OCI-LY7 (cell line): ENCODE measurements around the gene C19orf25.

Experiments used
- CTCF ChIP-seq: fragments of 200-600 bp; sonication (generic); conservative IDR thresholded peaks from 2 replicates; pipeline ENCODE4 v1.5.1; 2014; ENCODE audit warnings: mild to moderate bottlenecking, antibody characterized with exemption, low read length, moderate library complexity, mixed read lengths
- EZH2phosphoT487 ChIP-seq: fragments of 200-600 bp; sonication (generic); IDR thresholded peaks from 2 replicates; pipeline ENCODE4 v1.6.1; 2018; ENCODE audit warnings: low read depth, borderline replicate concordance, mild to moderate bottlenecking, mixed run types, antibody characterized with exemption, low read length, moderate library complexity, mixed read lengths

DNA sequence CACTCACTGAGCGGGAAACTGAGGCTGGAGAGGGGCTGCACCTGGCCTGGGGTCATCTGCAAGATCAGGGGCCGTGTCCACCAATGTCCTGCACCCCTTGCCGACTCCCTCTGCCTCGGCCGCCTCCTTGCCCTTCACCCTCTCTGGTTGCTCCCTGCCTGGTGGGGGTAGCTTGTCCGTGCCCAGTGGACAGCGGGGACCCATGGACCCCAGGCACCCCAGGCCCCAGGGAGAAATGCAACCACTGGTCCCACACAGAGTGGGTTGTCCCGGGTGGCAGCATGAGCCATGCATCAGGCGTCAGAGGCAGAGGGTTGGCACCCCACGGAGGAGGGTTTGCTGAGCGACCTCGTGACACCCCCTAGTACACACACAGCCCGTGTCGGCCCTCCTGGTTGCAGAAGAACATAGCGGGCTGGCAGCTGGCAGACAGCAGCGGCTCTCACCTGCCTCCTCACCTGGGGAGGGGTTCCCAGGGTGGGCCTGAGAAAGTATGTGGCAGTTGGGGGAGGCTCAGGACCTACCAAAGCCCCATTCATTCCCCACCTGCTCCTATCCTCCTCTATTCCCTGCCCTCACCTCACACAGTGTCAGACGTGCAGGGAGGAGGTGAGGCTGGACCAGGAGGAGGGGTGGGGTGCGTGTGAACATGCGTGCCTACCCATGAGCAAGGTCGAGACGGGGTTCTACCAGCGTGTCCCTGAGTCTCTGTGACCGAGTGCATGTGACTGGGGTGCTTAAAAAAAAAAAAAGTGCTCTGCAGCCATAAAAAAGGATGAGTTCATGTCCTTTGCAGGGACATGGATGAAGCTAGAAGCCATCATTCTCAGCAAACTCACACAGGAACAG is 25.1 kb upstream of the C19orf25 start:
- TF ChIP-seq CTCF, result no peak
- TF ChIP-seq EZH2phosphoT487, result no peak
